Raji (cell line): ENCODE data around the gene TIPARP.

Source experiments
- POLR2A ChIP-seq: IDR thresholded peaks from 2 replicates; pipeline ENCODE4 v1.6.1; 2011; ENCODE audit warnings: low read depth, low read length, control low read depth; ENCODE audit not compliant: insufficient read depth

Gene TIPARP

GRCh38 chr3:156720826-156721225, 46.4 kb downstream of the TIPARP start:
- no peak for TF ChIP-seq POLR2A

- no peak for TF ChIP-seq POLR2A
Measured at GRCh38 chr3:156721687-156722618, 47.6 kb downstream of the TIPARP start.

- no peak for TF ChIP-seq POLR2A
Measured at GRCh38 chr3:156723182-156723619, 48.8 kb downstream of the TIPARP start.

- TF ChIP-seq POLR2A = no peak
Measured at GRCh38 chr3:156725682-156726081, 51.3 kb downstream of the TIPARP start.

- no peak for TF ChIP-seq POLR2A
Measured at GRCh38 chr3:156726456-156726855, 52.1 kb downstream of the TIPARP start.

GRCh38 chr3:156727519-156728205, 53.3 kb downstream of the TIPARP start:
- TF ChIP-seq POLR2A = no peak

- no peak for TF ChIP-seq POLR2A
Measured at GRCh38 chr3:156728267-156728985, 54.0 kb downstream of the TIPARP start.

GRCh38 chr3:156729460-156730179, 55.2 kb downstream of the TIPARP start:
- no peak for TF ChIP-seq POLR2A

- no peak for TF ChIP-seq POLR2A
Measured at GRCh38 chr3:156731813-156732212, 57.4 kb downstream of the TIPARP start.

- no peak for TF ChIP-seq POLR2A
Measured at GRCh38 chr3:156732261-156732660, 57.9 kb downstream of the TIPARP start.

- no peak for TF ChIP-seq POLR2A
Measured at GRCh38 chr3:156732715-156733421, 58.5 kb downstream of the TIPARP start.

GRCh38 chr3:156735471-156735870, 61.1 kb downstream of the TIPARP start:
- TF ChIP-seq POLR2A = no peak

- TF ChIP-seq POLR2A = no peak
Measured at GRCh38 chr3:156738251-156738650, 63.9 kb downstream of the TIPARP start.

GRCh38 chr3:156739976-156740375, 65.6 kb downstream of the TIPARP start:
- TF ChIP-seq POLR2A = no peak
